GM19438 (cell line): ENCODE results near the gene KLHL36.
"Not testable (repeated sequence)": the region's sequence is repeated elsewhere in the genome, so short reads cannot be mapped to it uniquely, and the experiment has no call there.

Source experiments
- ATAC-seq: cut with Tn5 transposase; IDR thresholded peaks from one replicate; pipeline ENCODE4 v1.9.1; 2021; ENCODE audit warnings: low read depth; ENCODE audit not compliant: unreplicated experiment

The KLHL36 gene

DNA sequence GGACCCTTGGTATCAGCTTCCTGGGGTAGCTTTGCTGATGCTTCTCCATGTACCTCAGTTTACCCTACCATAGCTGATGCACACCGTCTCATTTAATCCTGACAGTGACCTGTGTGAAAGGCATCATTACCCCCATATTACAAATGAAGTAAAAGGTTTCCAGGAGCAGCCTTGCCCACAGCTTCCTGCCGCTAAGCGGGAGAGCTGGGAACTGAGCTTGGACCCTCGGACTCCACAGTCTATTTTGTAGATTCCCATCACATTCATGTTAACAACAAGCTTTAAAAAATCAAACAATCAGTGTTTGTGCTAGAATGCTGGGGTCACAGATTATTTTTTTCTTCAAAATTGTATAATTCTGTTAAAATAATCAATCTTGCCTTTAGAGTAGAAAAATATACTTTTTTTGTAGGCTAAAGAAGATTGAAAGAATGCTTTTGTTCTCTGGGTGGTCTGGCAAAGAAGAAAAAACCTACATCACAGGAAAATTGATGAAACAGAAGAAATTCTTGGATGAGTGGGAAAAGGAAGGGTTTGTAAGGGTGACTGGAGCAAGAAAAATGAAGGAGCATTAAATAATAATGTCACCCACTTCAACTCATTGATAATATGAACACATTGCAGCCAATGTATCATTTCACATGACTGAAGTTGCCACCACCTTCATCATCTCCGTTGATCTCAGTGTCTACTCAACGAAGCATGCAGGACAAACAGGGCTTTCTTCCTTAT is 41.9 kb downstream of the KLHL36 start:
- ATAC-seq: no peak

DNA sequence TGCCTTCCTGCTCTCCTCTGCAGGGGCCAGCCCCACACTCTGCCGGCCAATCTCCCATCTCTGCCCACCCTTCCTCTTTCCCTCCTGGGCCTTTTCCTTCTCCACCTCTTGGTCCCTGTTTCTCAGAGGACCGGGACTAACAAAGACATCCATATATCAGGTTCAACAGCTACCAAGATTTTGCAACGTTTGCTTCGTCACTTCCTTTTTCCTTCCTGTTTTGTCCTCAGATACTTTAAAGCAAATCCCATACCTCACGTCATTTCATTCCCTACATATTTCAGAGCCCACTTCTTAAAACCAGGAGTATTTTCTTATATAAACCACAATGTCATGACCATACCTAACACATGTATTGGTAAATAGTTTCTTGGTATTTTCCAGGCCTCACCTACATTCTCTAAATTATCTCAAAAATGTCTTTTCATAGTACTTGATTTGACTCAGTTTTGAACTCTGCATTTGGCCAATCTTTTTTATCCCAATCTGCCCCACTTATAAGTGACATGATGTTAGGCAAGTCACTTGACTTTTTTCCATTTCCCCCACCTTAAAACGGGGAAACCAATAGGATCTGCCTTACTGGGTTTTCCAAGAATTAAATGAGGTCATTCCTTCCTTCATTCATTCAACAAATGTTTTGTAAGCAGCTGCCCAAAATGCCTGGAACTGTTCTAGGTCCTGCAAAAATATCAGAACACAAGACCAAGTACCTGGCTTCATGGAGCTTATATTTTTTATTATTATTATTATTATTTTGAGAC is 44.3 kb downstream of the KLHL36 start:
- ATAC-seq: no peak

DNA sequence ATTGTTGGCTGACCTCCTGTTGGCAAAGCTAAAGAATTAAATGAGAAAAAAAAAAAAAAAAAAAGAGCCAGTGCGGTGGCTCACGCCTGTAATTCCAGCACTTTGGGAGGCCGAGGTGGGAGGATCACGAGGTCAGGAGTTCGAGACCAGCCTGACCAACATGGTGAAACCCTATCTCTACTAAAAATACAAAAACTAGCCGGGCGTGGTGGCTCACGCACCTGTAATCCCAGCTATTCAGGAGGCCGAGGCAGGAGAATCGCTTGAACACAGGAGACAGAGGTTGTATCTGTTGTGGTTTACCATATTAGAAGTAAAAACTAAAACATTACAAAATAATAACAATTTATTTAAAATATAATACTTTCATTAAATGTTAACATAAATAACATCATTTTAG is 45.6 kb downstream of the KLHL36 start:
- ATAC-seq: not testable (repeated sequence)

DNA sequence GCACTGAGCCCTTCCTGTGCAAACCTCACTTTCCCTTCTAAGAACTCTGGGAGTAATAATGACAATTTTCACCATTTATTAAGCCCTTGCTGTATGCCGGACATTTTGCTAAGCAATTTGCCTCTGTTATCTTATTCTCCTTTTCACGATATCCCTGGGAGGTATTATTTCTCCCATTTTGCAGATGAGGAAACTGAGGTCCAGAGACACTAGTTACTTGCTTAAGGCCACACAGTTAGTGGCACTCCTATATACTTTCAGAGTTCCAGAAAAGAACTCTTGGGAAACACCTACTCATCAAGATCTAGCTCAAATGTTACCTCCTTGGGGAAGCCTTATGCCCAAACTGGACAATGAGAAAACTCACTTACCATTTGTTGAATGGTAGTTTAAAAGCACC is 46.7 kb downstream of the KLHL36 start:
- no peak for ATAC-seq

DNA sequence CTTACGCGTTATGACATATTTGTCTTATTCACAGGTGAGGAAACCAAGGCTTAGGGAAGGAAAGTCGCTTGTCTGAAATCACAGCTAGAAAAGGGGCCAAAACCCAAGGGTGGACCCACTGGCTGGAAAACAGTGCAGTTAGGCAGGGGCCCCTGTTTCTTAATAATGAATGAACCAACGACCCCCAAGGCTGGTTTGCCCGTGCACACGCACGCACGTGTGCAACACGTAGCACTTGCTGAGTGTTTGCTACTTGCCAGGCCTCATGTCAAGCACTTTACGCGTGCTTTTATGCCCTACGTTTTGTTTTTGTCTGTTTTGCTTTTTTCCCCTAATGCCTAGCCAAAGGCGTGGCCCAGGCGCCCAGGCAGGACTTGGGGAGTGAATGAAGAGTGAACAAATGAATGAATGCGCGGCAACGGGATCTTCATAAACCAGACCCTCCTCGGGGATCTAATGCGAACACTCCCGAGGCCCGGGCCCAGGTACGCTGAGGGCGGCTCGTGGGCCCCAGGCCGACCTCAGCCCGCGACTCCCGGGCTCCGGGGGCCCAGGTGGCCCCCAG is 50.9 kb downstream of the KLHL36 start:
- ATAC-seq: no peak

DNA sequence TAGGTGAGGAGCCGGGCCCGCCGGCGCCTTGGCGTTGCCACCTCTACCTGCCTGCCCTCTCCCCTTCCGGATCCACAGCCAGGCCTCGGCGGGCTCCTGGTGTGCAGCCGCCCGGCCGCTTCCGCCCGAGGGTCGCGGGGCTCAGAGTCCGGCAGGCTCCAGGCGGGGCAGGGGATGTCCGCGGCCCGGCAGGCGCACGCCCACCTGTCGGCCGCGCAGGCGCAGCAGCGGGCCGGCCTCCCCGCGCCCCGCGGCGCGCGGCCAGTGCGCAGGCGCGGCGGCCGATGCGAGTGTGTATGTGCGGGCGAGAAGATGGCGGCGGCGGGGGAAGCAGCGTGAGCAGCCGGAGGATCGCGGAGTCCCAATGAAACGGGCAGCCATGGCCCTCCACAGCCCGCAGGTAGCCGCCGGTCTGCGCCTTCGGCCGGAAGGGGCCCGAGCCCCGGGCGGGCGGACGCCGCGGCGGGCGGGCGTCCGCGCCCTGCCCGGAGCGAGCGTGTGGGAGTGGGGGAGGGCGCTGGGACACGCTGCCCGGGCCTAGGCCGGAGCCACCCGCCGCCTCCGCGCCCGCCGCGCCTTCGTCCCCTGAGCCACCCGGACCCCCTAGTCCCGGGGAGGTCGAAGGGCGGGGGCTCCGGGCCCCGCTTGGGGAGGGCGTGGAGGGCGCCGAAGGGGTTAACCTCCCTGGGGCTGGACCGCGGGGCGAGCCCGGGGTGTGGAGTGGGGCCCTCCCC is 51.6 kb downstream of the KLHL36 start, which contains the start of gene USP10:
USP10 (plus strand) TSS at position 289 of the 734 bp plus-strand sequence; CDS start at position 380, 91 bp downstream.
- peak; percentile 63 for ATAC-seq

DNA sequence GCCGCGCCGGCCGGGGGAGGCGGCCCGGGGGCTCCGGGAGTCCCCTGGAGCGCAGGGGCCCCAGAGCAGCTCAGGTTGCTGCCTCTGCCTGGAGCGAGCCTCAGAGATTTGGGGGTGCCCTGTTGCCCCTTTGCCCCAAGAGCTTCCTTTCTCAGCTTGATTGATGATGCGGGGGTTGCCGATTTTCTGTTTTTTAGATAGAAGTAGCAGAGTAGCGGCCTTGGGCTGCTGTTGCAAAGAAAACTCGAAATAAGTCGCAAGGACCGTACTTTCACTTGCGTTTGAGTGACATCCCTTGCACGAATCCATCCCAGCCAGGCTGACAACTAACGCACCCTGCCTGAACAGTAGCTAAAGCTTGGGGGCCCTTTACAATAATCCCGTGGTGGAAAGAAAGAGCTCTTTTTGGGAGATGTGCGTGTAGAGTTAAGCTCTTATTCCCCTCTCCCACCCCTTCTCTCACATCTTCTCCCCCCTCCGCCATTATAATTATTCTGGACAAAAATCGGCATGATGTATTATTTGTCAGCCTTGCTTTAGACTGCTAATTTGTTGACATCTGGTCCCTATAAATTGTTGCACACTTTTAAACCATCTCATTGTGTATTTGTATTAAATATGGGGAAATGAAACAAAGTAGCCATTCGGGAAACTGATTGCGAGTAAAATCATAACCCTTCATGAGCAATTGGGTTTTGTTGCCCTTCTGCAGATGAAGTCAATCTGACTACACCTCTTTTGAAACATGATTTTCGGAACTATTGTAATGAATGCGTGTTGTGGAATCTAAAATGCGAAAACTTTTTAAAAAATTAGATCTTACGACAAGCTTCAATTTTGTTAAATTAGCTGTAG is 52.4 kb downstream of the KLHL36 start:
- peak; percentile 41 for ATAC-seq

DNA sequence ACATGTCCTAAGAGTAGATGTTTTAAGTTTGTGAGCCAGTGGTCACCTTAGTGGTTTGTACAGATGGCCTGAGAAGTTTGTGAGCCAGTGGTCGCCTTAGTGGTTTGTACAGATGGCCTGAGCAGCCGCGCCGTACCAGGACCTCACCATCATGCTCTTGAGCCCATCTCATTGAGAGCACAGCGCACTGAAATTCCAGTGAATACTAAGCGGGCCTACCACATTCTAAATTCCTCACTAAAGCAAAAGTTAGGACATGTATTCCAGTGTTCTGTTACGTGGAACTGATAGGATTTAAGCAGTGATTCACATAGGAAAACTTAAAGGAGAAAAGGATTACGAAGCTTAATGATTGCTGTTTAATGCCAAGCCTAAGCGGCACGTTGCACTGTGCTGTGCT is 55.4 kb downstream of the KLHL36 start:
- no peak for ATAC-seq

DNA sequence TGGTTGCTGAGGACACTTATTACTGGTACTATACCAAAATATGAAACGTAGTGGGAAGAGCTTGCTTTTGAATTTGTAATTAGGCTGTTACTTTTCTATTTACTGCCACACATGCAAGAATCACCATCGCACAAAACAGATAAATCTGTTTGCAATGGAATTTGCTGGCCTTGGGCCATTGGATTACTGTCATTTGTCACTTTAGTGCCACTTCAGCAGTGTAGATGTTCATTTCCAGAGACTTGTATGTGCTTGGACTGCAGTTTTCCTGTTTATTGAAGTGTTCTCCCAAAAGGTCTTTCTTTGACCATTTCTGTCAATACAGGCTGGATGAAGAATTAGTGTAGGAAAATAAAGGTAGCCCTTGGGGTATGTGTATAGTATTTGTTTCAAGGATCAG is 55.9 kb downstream of the KLHL36 start:
- ATAC-seq: no peak

DNA sequence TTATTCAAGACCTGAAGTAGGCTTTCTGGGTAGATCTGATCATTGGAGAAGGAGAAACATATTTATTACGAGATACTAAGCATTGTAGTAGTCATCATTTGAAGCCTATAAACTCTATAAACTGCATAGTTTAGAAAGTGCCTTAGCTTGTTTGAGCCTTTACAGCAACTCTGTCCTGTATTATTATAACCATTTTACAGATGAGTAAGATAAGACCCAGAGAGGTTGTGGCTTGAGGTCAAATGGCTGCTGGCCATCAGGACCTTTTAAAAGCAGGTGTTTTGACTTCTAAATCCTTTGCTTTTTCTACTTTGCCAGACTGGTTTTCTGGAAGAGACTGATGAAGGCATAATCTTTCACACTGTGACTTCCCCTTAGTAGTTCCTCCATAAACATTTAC is 58.5 kb downstream of the KLHL36 start:
- no peak for ATAC-seq

DNA sequence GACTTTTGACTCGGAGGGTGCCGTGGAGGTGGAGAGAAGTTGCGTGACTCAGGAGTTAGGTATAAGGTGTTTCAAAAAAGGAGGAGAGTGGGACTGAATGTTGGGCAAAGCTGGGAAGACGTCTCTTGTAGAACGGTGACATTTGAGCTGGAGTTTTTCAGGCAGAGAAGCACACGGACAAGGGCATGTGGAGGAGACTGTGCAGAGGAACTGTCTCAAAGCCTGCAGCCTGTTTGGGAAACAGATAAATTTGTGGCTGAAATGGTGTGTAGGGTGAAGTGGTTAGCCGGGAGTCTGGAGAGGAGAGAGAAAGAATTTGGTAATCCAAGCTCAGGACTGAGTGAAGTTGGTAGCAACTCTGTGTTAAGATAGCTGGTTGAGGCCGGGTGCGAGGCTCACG is 61.3 kb downstream of the KLHL36 start:
- no peak for ATAC-seq

DNA sequence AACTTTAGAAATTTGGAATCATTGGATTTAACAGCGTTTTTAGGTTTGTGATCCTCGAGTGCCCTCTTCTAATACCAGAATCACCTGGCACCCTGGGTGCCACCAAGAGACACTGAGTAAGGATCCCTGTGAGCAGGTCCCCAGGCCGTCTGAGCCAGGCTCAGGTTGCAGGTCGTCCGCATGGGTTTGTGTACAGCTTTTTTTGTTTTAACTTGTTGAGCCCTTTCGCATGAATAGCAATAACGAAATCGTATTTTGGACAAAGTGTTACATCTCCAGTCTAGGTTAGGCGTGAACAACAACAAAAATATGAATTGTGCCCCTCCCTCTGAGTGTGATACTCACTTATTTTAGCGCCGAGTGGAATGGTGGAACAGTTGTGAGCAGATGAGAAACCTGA is 62.4 kb downstream of the KLHL36 start:
- no peak for ATAC-seq
